B cell (primary cell): ENCODE measurements around the gene MOB3A. TPM values are rescaled to one million over a fixed set of nuclear protein-coding genes. Genes with fewer than 3 reads are reported as not detected.

ENCODE experiments used
- ATAC-seq: fragments of 200-7000 bp; cut with Tn5 transposase; one replicate; pipeline ENCODE4 v1.10.0; 2021; ENCODE audit warnings: low read depth, mild to moderate bottlenecking, moderate number of reproducible peaks, moderate library complexity
- CTCF ChIA-PET: fragments of 350-600 bp; sonication (Branson Sonifier 250); formaldehyde crosslinking; loops from one replicate; lab custom pipeline; 2021; ENCODE audit warnings: antibody characterized with exemption, inconsistent platforms; lab: Charles Lee
- POLR2A ChIA-PET: fragments of 350-600 bp; sonication (Branson Sonifier 250); formaldehyde crosslinking; loops from one replicate; lab custom pipeline; 2021; ENCODE audit warnings: antibody characterized with exemption; lab: Charles Lee
- DNase-seq: peaks from one replicate; pipeline ENCODE4 v3.0.0; 2013
- H2AFZ ChIP-seq: 2 replicates; pipeline ENCODE4 v1.6.1; 2012; ENCODE audit warnings: mild to moderate bottlenecking, low read depth, low read length; ENCODE audit not compliant: insufficient read depth, poor library complexity, severe bottlenecking
- H3K27ac ChIP-seq, 2 donors: 1 replicate in 1 of 2; 2 replicates in 1 of 2; pipeline ENCODE4 v1.5.1; 2012 to 2013; ENCODE audit warnings: low read length in 2 of 2, mild to moderate bottlenecking in 2 of 2, moderate library complexity in 1 of 2
- H3K27me3 ChIP-seq, 4 experiments: fragments of 200-600 bp in 1 of 4; sonication (generic) in 1 of 4; replicated peaks in 1 of 4; 1 replicate in 2 of 4; 2 replicates in 2 of 4; pipeline versions ENCODE4 v1.6.1 to v1.7.0; 2013 to 2016; ENCODE audit warnings: low read length in 3 of 4, mild to moderate bottlenecking in 2 of 4, mixed read lengths in 1 of 4, moderate library complexity in 1 of 4; ENCODE audit not compliant: insufficient read depth in 4 of 4, control insufficient read depth in 3 of 4; ENCODE audit errors: control extremely low read depth in 1 of 4
- H3K36me3 ChIP-seq, 2 experiments: replicated peaks in 1 of 2; 1 replicate in 1 of 2; 2 replicates in 1 of 2; pipeline versions ENCODE4 v1.6.1 to v1.7.1; 2013; ENCODE audit warnings: low read length in 1 of 2; ENCODE audit not compliant: insufficient read depth in 2 of 2, control insufficient read depth in 1 of 2; ENCODE audit errors: control extremely low read depth in 1 of 2, extremely low read depth in 1 of 2
- H3K4me1 ChIP-seq, 2 donors: fragments of 200-600 bp in 1 of 2; sonication (generic) in 1 of 2; 1 replicate in 1 of 2; 2 replicates in 1 of 2; pipeline versions ENCODE4 v1.5.1 to v1.6.1; 2013 to 2017; ENCODE audit warnings: low read length in 2 of 2; ENCODE audit not compliant: control insufficient read depth in 2 of 2, insufficient read depth in 2 of 2
- H3K4me2 ChIP-seq: replicated peaks from 2 replicates; pipeline ENCODE3; 2012; ENCODE audit warnings: mild to moderate bottlenecking, low read depth, low read length; ENCODE audit not compliant: poor library complexity, severe bottlenecking
- H3K4me3 ChIP-seq, 5 experiments: fragments of 200-600 bp in 1 of 5; sonication (generic) in 1 of 5; 1 replicate in 3 of 5; 2 replicates in 2 of 5; pipeline versions ENCODE4 v1.5.1 to v1.7.0; 2011 to 2016; ENCODE audit warnings: low read length in 4 of 5, mild to moderate bottlenecking in 4 of 5, low read depth in 2 of 5, control low read depth in 1 of 5, moderate library complexity in 1 of 5; ENCODE audit not compliant: insufficient read depth in 1 of 5; ENCODE audit errors: control extremely low read depth in 1 of 5, extremely low read depth in 1 of 5
- H3K79me2 ChIP-seq: fragments of 200-600 bp; sonication (generic); one replicate; pipeline ENCODE4 v1.6.0; 2016; ENCODE audit warnings: low read length; ENCODE audit not compliant: control insufficient read depth, insufficient read depth
- H3K9ac ChIP-seq: fragments of 200-600 bp; sonication (generic); 2 replicates; pipeline ENCODE4 v1.6.1; 2017; ENCODE audit warnings: mild to moderate bottlenecking, low read length, moderate library complexity
- H3K9me3 ChIP-seq, 3 donors: one replicate each; pipeline versions ENCODE4 v1.6.1 to v1.7.1; 2013; ENCODE audit warnings: low read length in 2 of 3; ENCODE audit not compliant: control insufficient read depth in 2 of 3, insufficient read depth in 1 of 3; ENCODE audit errors: control extremely low read depth in 1 of 3
- H4K20me1 ChIP-seq: 2 replicates; pipeline ENCODE4 v1.6.0; 2012; ENCODE audit warnings: mild to moderate bottlenecking, low read length; ENCODE audit not compliant: insufficient read depth, control insufficient read depth, poor library complexity, severe bottlenecking
- H3K27ac Mint-ChIP-seq: one replicate; pipeline ENCODE4 v1.8.0; 2021; ENCODE audit warnings: mixed read lengths
- H3K27me3 Mint-ChIP-seq: one replicate; pipeline ENCODE4 v1.8.0; 2021; ENCODE audit warnings: mixed read lengths
- H3K4me1 Mint-ChIP-seq: one replicate; pipeline ENCODE4 v1.8.0; 2021; ENCODE audit warnings: mixed read lengths
- H3K4me3 Mint-ChIP-seq: one replicate; pipeline ENCODE4 v1.8.0; 2021; ENCODE audit warnings: mixed read lengths
- H3K9me3 Mint-ChIP-seq: one replicate; pipeline ENCODE4 v1.8.0; 2022; ENCODE audit warnings: mixed read lengths; ENCODE audit not compliant: insufficient read depth
- EZH2 ChIP-seq: IDR thresholded peaks from 2 replicates; pipeline ENCODE4 v1.6.1; 2012; ENCODE audit warnings: borderline replicate concordance, low read depth, mild to moderate bottlenecking, moderate library complexity, low read length; ENCODE audit not compliant: insufficient read depth, poor library complexity, severe bottlenecking
- WGBS: methylation state at CpG from one replicate; pipeline ENCODE4 v1.1.5; 2013; ENCODE audit warnings: missing lambda C conversion rate; ENCODE audit not compliant: insufficient coverage; 5-methylcytosine and 5-hydroxymethylcytosine counted together
- intact Hi-C: fragments of 100-400 bp; cut with micrococcal nuclease; formaldehyde crosslinking; loops from one replicate; pipeline ENCODE4 v1.10.0; 2022
- polyA plus RNA-seq: library from polyadenylated mRNA; depleted of rRNA; stranded (reverse); fragments of >200 nt; gene quantifications from 2 replicates; pipeline ENCODE4 v1.2.3, GENCODE V29; 2012
- total RNA-seq, 2 donors: library from RNA; stranded (reverse); fragments of 120-200 nt in 1 of 2; gene quantifications; 1 replicate in 1 of 2; 2 replicates in 1 of 2; pipeline versions ENCODE4 v1.2.3 to v1.2.4, GENCODE V29; 2013 to 2022
- TF ChIP-seq, protein P1 (sequence below): fragments of 200-600 bp; IDR thresholded peaks from one replicate; pipeline ENCODE4 v1.8.0; 2022; ENCODE audit warnings: antibody characterized with exemption, mild to moderate bottlenecking

Gene MOB3A
- total and polyA plus RNA-seq, 2 donors (not counting 1 experiment from before 2014, with no cell fraction given): 190 to 228 TPM

GRCh38 chr19:2132731-2133490, 36.8 kb upstream of the MOB3A start:
- H3K27ac ChIP-seq: no peak overlapping the region
- Mint-ChIP-seq H3K4me3 (no peak overlapping the region), H3K4me1 (no peaks in the 10 kb centered on the region), H3K9me3 (no peaks in the 10 kb centered on the region), H3K27ac (no peak overlapping the region), H3K27me3 (no peaks in the 10 kb centered on the region)
- H2AFZ ChIP-seq: no peak overlapping the region
- no peak overlapping the region for H3K4me3 ChIP-seq
- peaks cover 70% of the 10 kb centered on the region for H3K79me2 ChIP-seq
- ATAC-seq (no peak), DNase-seq (no peak)
- 98% methylated on average over 15 of the region's 19 CpGs for WGBS
- ChIA-PET CTCF (no interaction called here), POLR2A (no interaction called here)
- H3K9ac ChIP-seq: no peak overlapping the region
- H3K9me3 ChIP-seq: no peaks in the 10 kb centered on the region
- H3K36me3 ChIP-seq: peaks cover 0 to 56% of the 10 kb centered on the region in 2 experiments
- intact Hi-C loops: no loop called here
- no peaks in the 10 kb centered on the region for H3K27me3 ChIP-seq
- TF ChIP-seq, protein P1, sequence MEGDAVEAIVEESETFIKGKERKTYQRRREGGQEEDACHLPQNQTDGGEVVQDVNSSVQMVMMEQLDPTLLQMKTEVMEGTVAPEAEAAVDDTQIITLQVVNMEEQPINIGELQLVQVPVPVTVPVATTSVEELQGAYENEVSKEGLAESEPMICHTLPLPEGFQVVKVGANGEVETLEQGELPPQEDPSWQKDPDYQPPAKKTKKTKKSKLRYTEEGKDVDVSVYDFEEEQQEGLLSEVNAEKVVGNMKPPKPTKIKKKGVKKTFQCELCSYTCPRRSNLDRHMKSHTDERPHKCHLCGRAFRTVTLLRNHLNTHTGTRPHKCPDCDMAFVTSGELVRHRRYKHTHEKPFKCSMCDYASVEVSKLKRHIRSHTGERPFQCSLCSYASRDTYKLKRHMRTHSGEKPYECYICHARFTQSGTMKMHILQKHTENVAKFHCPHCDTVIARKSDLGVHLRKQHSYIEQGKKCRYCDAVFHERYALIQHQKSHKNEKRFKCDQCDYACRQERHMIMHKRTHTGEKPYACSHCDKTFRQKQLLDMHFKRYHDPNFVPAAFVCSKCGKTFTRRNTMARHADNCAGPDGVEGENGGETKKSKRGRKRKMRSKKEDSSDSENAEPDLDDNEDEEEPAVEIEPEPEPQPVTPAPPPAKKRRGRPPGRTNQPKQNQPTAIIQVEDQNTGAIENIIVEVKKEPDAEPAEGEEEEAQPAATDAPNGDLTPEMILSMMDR: no peak
- TF ChIP-seq EZH2: no peak
- H3K4me1 ChIP-seq: no peaks in the 10 kb centered on the region
- no peak overlapping the region for H3K4me2 ChIP-seq
- peaks cover 61% of the 10 kb centered on the region for H4K20me1 ChIP-seq

DNA sequence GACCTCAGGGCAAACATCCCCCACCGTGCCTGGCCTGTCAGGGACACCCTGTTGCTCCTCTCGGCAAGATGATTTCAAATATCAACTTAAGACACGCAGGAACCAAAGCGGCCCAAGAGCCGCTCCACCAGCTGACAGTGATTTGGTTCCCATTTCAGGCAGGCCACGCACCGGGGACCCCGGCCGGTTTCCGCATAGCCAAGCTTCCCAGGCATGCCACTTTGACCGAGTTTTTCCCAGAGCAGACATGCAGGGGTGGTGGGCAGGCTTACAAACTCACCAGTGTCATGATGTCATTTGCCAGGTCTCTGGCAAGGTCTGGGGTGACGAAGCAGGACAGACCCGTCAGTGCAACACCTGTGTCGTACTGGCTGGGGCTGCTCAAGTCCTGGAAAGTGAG, 36.1 kb upstream of the MOB3A start:
- over 99% methylated on average over 14 of the region's 14 CpGs for WGBS
- no peak overlapping the region for H3K4me3 Mint-ChIP-seq
- POLR2A ChIA-PET: no interaction called here

More for the DNA sequence above, 36.1 kb upstream of the MOB3A start:
- Histone ChIP-seq H3K9me3 (no peaks in the 10 kb centered on the region), H3K4me1 (no peaks in the 10 kb centered on the region), H3K27ac (no peak overlapping the region), H3K27me3 (no peaks in the 10 kb centered on the region), H3K4me2 (no peak overlapping the region), H2AFZ (no peak overlapping the region), H3K36me3 (peaks cover 0 to 57% of the 10 kb centered on the region in 2 experiments), H3K79me2 (peaks cover 63% of the 10 kb centered on the region), H3K4me3 (no peak overlapping the region), H4K20me1 (peaks cover 60% of the 10 kb centered on the region), H3K9ac (no peak overlapping the region)
- DNase-seq: no peak
- CTCF ChIA-PET: interaction anchor here (0.6 to 1.0 kb wide), 3 partner anchors 21 to 260 kb away, joined by 3 to 4 read pairs (median 3); no protein-coding TSS in a partner anchor
- no peaks in the 10 kb centered on the region for H3K27me3 Mint-ChIP-seq
- H3K4me1 Mint-ChIP-seq: no peaks in the 10 kb centered on the region
- intact Hi-C loops: no loop called here
- no peak for TF ChIP-seq EZH2
- TF ChIP-seq, protein P1: no peak
- H3K9me3 Mint-ChIP-seq: no peaks in the 10 kb centered on the region
- no peak for ATAC-seq
- no peak overlapping the region for H3K27ac Mint-ChIP-seq
